GM21423 (cell line): ENCODE data around the gene CTSA.
A peak's percentile ranks its signal among the peaks of the same experiment; 100 is the strongest.
"Not testable (repeated sequence)": the region's sequence is repeated elsewhere in the genome, so short reads cannot be mapped to it uniquely, and the experiment has no call there.

ENCODE experiments used
- ATAC-seq: cut with Tn5 transposase; IDR thresholded peaks from one replicate; pipeline ENCODE4 v1.9.1; 2021; ENCODE audit warnings: mild to moderate bottlenecking, moderate library complexity; ENCODE audit not compliant: unreplicated experiment

Gene CTSA

GRCh38 chr20:45911486-45912343 is 20.6 kb downstream of the CTSA start, which contains the start of gene PLTP:
TSS of gene PLTP (minus strand) at chr20:45912155. CDS start at chr20:45911452, 703 bp downstream.
- no peak for ATAC-seq

GRCh38 chr20:45912344-45912682 is 21.2 kb downstream of the CTSA start:
- no peak for ATAC-seq

- no peak for ATAC-seq
These were observed 22.0 kb downstream of the CTSA start for GRCh38 chr20:45913116-45913515.

GRCh38 chr20:45917790-45918141 is 26.6 kb downstream of the CTSA start:
- ATAC-seq, result no peak

DNA sequence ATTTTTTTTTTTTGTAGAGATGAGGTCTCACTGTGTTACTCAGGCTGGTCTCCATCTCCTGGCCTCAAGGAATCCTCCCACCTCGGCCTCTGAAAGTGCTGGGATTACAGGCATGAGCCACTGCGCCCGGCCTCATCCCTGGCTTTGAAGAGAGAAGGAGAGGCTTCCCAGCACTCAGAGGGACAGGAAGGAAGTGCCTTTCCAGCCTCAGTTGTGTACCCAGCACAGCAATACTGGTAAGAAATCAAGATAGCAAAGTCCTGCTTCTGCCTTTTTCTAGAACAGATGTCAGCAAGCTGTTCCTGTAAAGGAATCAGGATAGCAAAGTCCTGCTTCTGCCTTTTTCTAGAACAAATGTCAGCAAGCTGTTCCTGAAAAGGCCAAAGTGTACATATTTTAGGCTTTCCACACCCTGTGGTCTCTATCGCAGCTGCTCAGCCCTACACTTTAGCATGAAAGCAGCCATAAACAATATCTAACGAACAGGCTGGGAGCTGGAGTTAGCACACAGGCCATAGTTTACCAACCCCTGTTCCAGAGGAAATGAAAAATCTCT is 27.1 kb downstream of the CTSA start:
- ATAC-seq, result no peak

DNA sequence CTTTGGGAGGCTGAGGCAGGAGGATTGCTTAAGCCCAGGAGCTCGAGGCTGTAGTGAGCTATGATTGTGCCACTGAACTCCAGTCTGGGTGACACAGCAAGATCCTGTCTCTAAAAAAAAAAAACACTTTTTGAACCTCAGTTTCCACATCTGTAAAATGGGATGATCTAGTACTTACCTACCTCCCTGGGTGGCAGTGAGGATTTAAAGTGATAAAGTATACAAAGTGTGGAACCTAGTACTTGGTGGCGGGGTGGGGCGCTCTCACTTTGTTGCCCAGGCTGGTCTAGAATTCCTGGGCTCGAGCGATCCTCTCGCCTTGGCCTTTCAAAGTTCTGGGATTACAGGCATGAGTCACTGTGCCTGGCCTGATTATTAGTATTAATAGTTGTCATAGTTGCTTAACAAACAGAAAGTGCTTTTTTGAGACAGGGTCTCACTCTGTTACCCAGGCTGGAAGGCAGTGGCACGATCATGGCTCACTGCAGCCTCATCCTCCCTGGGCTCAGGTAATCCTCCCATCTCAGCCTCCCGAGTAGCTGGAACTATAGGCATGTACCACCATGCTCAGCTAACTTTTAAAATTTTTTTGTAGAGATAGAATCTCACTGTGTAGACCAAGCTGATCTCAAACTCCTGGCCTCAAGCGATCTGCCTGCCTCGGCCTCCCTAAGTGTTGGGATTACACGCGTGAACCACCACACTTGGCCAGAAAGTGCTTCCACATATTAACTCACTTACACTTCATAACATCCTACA is 27.8 kb downstream of the CTSA start:
- no peak for ATAC-seq

DNA sequence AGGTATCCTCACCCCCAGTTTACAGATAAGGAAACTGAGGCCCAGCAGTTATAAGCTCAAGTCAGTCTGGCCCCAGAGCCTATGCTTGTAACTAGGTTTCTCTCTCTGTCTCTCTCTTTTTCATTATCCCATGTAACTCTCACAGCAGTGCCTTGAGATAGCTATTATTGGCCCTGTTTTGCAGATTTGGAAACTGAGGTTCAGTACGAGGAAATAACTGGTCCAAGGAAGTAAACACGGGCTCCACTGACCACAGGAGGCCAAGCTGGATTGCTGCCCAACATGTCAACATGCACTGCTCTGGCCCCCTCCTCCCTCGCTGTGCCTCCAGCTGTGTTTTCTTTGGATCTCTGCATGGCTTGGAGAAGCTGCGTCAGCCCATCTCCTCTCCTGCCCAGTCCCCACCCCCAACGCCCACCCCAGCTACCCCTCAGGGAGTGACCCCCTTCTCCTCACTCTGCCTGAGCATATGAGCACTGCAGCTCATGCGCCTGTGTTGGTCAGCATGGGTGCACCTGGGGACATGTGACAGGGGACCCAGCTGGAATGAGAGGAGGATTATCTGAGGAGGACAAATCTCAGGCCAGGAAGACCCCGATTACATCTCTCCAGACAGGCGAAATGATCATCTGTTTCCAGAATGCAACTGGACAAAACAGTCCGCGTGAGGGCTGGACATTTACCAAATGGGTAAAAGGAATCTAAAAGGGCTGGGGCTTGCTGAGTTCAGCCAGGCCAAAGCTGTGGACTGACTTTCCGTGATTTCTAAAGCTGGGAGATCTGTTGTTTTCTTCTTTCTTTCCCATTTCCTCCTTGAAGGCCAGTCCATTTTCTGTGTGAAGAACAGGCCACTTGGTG is 28.6 kb downstream of the CTSA start:
- no peak for ATAC-seq

DNA sequence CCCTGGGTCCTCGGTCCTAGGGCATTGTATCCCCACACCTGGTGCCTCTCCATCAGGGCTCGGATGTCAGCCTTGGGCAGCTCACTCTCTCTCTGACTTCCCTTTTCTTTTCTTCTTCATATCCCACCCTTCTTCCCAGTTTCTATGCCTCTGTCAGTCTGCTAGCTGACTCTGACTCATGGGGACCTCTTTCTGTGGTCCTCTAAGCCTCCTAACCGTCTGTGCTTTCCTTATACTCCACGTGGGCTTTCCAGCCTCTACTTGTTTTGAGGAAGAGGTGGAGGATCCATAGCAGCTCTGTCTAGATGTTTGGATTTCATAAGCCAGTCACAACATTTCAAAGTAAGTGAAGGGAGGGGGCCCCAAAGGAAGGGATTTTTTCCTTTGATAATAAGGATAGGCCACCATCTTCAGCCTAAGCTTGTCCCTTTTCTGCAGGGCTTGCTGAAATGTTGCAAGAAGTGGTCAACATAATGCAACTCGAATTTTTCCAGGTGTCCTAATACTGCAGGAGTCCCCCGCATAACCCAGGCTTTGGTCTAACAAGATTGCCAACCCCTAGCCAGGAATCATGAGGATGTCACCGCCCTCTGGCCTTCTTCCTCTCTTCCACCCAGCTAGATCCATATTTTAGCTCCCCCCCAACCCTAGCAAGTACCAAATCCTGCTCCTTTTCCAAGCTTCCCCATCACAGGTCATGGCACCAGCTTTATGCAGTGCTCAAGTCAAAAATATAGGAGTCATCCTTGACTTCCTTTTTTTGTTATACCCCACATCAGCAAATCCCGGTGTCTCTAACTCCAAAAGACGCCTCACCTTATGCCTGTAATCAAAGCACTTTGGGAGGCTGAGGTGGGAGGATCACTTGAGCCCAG is 29.6 kb downstream of the CTSA start:
- no peak for ATAC-seq

DNA sequence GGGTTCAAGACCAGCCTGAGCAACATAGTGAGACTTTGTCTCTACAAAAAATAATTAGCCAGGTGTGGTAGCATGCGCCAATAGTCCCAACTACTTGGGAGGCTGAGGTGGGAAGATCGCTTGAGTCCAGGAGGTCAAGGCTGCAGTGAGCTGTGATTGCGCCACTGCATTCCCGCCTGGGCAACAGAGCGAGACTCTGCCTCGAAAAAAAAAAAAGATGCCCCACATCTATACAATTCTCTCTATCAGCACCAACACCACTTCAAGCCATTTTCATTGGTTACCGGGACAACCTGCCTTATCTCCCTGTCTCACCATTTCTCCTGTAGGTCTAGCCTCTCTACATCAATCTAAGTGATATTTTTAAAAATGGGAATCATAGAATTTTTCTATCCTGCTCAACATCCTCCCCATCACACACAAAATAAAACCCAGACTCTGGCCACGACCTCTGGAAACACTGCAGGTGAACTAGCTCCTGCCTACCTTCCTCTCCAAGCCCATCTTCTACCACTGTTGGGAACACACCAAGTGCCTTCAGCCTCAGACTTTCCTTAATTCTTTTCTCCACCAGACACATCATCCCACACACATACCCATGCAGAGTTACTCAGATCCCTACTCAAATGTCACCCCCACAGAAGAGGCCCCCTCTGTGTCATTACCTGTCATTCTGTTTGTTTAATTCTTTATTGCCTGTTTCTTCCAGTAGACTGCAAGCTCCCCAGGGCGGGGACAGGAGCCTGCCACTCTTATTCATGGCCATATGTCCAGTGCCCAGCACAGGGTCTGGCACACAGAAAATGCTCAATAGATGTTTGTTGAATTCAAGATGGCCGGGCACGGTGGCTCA is 30.4 kb downstream of the CTSA start:
- no peak for ATAC-seq

DNA sequence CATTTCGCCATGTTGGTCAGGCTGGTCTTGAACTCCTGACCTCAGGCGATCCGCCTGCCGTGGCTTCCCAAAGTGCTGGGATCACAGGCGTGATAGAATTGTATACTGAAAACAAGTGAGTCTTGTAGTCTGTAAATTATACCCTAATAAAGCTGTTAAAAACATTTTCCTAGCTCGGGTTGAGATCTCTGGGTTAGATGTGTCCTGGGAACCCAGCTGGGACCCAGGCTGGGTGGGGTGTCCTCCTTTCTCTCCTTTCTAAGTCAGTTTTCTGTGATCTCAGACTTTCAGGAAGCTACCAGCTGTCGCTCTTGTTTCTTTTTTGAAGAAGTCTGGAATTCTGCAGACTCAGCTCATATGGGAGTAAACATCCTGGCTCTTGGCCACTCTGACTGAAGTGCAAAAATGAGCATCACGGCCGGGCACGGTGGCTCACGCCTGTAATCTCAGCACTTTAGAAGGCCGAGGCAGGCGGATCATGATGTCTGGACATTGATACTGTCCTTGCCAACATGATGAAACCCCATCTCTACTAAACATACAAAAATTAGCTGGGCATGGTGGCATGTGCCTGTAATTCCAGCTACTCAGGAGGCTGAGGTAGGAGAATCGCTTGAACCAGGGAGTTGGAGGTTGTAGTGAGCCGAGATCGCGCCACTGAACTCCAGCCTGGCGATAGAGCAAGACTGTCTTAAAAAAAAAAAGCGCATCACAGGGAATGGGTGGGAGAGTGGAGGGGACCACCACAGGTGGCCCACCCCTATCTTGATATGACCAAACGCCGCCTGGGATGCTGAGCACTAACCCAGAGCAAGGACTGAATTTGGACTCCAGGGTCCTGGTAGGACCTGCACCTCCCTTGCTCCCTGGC is 33.5 kb downstream of the CTSA start:
- ATAC-seq, result no peak

DNA sequence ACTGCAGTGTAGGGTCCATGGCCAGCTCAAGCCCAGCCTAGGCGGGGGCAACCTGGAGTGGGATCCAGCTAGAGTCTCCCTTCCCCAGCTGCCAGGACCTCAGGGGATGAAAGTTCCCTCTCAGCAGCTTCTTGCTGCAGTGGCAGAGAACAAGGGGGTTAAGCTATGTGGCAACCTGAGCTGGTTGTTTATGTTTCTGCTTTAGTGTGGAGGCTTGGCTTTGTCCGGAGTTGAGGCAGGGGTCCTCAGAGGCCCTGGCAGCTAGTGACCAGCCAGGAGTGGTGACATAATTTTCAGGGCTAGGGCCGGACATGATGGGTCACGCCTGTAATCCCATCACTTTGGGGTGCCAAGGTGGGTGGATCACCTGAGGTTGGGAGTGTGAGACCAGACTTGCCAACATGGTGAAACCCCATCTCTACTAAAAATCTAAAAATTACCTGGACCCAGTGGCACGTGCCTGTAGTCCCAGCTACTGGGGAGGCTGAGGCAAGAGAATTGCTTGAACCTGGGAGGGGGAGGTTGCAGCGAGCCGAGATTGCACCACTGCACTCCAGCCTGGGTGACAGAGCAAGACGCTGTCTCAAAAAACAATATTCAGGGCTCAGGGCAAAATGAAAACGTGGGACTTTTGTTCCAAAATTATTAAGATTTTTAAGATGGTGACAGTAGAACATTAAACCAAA is 34.8 kb downstream of the CTSA start:
- no peak for ATAC-seq

DNA sequence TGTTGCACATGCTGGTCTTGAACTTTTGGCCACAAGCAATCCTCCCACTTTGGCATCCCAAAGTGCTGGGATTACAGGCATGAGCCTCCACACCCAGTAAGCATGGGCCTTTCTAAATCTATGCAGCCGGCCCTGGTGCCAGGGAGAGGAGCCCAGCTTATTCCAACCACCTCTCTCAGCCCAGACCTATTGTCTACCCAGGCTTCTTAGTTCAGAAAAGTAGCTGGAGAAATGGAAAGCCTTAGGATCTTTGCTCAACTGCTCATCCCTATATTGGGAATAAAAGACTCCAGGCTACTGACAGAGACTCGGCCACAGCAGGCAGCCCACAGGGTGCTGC is 35.6 kb downstream of the CTSA start:
- no peak for ATAC-seq

DNA sequence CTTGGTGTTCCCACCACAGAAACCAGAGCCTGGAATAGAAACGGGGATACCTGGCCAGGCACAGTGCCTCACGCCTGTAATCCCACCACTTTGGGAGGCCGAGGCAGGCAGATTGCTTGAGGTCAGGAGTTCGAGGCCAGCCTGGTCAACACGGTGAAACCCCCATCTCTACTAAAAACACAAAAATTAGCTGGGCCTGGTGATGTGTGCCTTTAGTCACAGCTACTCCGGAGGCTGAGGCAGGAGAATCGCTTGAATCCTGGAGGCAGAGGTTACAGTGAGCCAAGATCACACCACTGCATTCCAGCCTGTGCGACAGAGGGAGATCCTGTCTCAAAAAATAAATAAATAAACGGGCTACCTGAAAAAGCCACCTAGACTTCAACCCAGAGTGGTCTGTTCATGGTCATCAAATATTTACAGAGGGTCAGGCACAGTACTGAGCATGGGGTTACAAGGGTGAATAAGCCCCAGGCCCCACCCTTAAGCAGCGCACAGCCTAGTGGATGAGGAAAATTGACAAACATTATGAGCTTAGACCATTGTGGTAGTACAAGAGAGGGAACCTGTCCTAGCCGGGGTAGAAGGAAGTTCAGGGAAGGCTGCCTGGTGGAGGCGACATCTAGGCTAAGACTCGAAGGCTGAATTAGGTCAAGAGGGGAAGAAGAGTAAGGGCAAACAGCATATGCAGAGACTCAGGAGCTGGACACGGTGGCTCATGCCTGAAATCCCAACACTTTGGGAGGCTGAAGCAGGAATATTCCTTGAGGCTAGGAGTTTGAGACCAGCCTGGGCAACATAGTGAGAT is 36.1 kb downstream of the CTSA start:
- ATAC-seq, result no peak

GRCh38 chr20:45931680-45932079 is 40.5 kb downstream of the CTSA start:
- not testable (repeated sequence) for ATAC-seq

- no peak for ATAC-seq
These were observed 42.3 kb downstream of the CTSA start for GRCh38 chr20:45933266-45934045.

DNA sequence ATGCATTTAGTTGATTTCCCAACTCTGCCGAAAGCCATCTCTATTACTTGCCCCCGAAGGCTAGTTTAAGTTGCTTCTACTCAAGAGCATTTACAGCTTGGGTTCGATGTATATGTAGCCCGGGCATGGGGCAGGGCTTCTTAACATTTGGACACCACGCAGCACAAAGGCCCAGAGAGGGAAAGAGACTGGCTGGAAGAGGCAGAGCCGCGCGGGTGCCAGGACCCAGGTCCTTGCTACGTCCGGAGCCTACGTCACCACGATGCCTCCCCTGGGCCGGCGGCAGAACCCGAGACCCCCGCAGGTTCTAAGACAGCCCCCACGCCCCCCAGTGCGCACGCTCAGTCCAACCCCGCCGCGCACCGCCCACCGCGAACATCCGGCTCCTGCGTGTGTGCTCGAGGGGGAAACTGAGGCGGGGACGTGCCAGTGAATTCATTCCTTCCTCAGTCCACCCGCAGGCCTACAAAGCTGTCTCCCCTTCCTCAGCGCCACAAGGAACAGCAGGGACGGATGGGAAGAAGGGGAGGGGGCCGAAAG is 43.0 kb downstream of the CTSA start:
- ATAC-seq, result peak; percentile 16
